Measurements from ENCODE around the gene NDST3.
A peak's percentile ranks its signal among the peaks of the same experiment; 100 is the strongest.

NDST3 gene

DNA sequence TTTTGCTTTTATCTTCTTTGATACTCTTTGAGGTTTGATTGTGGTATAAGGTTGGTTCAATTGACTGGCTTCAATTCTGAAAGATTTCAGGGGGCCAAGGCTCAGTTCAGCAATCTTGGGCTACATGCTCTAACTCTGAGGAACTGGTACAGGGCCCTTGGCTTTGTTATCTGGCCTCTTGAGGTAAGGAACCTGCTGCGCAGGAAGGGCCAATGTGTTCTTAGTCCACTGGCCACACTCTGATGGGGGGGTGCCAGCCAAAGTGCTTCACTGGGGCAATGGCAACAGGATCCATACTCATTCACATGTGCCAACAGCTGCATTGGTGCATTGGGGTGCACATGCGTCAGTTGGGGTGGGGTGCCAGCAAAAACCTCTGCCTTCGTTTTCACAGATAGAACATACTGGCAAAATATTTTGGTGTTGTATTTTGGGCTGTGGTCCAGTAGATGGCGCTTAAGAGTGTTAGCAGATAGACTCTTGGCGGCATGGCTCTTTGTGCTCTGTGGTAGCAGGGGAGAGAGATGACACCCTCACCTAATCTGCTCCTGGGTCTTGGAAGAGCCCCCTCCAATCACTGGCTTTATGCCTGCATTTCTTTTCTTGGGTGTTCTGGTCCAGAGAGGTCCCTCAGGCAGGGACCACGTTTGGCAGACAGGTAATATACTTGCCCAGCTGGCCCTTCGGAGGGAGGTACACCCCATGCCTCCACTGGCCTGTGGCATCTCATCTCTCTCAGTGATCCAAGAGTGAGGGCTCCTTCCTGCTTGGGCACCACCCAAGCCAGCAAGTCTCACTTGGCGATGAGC, 42.9 kb downstream of the NDST3 start:
- H3K4me3 ChIP-seq (replicated peaks; ENCODE audit: low read depth, low read length) = no peak overlapping the region
- peak; percentile 35 for DNase-seq (ENCODE audit: low read depth)
- TF ChIP-seq, protein P1, sequence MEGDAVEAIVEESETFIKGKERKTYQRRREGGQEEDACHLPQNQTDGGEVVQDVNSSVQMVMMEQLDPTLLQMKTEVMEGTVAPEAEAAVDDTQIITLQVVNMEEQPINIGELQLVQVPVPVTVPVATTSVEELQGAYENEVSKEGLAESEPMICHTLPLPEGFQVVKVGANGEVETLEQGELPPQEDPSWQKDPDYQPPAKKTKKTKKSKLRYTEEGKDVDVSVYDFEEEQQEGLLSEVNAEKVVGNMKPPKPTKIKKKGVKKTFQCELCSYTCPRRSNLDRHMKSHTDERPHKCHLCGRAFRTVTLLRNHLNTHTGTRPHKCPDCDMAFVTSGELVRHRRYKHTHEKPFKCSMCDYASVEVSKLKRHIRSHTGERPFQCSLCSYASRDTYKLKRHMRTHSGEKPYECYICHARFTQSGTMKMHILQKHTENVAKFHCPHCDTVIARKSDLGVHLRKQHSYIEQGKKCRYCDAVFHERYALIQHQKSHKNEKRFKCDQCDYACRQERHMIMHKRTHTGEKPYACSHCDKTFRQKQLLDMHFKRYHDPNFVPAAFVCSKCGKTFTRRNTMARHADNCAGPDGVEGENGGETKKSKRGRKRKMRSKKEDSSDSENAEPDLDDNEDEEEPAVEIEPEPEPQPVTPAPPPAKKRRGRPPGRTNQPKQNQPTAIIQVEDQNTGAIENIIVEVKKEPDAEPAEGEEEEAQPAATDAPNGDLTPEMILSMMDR (IDR thresholded peaks at IDR 0.05; ENCODE audit: low read length, missing control alignments) = peak; percentile 50

DNA sequence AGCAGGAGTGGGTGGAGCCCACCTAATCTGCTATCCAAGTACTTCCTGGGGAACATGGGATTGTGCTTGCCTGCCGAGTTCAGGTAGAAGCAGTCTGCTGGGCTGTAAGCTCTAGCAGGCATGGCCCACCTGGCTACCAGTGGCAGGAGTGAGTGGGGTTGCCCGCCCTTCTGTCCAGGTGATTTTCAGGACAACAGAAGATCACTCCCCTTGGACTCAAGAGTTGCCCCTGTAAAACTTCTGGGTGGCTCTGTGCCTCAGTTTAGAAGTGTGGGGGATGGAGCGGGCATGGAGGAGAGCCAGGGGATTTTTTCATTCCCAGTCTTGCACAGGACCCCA, 43.5 kb downstream of the NDST3 start:
- TF ChIP-seq, protein P1 (IDR thresholded peaks at IDR 0.05; ENCODE audit: low read length, missing control alignments) = no peak
- no peak for DNase-seq (ENCODE audit: low read depth)
- no peak overlapping the region for H3K4me3 ChIP-seq (replicated peaks; ENCODE audit: low read depth, low read length)

DNA sequence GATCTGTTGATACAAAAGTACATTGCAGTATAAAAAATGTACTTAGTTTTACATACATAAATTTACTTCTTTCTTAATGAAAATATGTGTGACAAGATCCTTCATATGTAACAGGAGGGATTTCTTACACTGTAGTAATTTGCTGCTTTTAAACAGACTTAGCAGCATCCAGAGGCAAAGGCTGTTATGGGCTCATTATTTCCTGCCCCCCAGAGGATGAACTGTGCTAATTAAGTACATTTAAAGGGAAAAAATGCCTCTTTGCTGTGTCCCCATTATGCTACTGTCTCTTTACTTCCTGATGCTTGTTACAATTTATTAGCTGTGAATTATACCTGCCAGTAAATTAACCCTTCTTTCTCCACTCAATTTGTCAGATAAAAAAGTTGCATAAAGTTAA, 47.1 kb downstream of the NDST3 start:
- H3K4me3 ChIP-seq (replicated peaks; ENCODE audit: low read depth, low read length) = no peak overlapping the region
- DNase-seq (ENCODE audit: low read depth) = no peak
- TF ChIP-seq, protein P1 (IDR thresholded peaks at IDR 0.05; ENCODE audit: low read length, missing control alignments) = no peak

DNA sequence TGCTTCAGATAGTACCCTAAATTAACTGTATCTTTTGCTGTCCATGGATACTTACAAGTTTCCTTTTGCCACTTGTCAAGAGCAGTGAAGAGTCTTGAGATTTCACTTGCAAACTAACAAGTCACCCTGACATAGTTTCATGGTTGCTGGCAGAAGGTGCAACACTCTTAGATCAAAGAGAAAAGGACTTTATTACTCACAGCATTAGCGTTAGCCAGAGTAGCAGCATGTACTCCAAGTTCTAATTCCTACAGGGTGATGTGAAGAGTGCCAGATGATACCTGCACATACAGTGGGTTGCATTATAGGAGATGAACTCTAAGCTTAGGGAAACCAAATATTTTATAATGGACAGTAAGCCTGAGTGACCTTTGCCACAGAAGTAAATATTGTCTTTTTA, 47.9 kb downstream of the NDST3 start:
- H3K4me3 ChIP-seq (replicated peaks; ENCODE audit: low read depth, low read length) = no peak overlapping the region
- TF ChIP-seq, protein P1 (IDR thresholded peaks at IDR 0.05; ENCODE audit: low read length, missing control alignments) = no peak
- no peak for DNase-seq (ENCODE audit: low read depth)

DNA sequence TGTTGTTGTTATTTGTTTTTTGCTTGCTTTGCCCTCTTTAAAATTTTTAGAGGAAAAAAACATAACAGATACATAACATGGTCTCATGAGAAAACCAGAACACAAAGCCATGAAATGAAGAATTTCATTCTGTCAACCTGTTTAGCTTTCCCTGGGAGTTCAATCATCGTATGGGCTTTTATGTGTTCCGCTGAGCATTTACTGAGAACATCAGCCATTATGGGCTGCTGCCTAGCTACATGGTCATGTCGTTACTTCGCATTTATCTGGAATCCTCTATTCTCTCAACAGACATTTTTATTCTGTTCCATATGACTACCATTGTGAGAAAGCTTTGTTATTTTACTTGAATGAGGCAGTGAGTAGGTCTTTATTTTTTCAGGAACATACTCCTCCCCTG, 51.4 kb downstream of the NDST3 start:
- TF ChIP-seq, protein P1 (IDR thresholded peaks at IDR 0.05; ENCODE audit: low read length, missing control alignments) = no peak
- no peak for DNase-seq (ENCODE audit: low read depth)
- no peak overlapping the region for H3K4me3 ChIP-seq (replicated peaks; ENCODE audit: low read depth, low read length)

DNA sequence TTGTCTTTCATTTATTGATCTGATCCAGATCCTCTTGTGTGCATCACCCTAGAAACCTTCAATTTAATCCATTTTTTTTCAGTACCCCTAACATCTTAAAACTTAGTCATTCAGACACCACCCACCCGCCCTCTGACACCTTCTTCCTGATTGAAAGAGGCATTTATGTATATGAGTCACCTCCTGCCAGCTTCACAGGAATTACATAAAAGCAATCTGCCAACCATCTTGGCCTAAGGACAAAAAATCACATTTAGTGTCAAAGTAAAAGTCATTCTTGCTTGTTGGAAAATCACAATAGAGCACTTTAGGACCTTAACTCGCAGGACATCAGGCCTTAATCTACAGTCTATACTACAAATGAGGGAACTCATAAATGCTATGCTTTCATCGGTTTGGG, 52.1 kb downstream of the NDST3 start:
- peak; percentile 8 for DNase-seq (ENCODE audit: low read depth)
- H3K4me3 ChIP-seq (replicated peaks; ENCODE audit: low read depth, low read length) = no peak overlapping the region
- TF ChIP-seq, protein P1 (IDR thresholded peaks at IDR 0.05; ENCODE audit: low read length, missing control alignments) = no peak

DNA sequence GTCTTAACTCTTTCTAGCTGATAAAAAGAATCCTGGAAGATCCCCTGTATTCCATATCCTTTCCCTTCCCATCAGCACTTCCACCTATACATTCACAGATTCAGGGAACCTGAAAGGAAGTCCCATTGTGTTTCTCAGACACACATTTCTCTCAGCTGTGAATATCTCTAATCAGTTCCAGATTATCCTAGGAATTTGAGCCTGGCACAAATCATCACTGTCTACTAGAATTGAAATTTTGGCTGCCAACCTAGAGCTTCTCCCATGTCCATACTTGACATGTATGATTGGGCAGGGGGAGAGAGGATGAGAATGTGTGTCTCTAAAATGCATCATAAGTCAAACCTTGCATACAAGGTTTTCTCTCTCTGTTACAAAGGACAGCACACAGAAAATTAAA, 53.1 kb downstream of the NDST3 start:
- no peak for DNase-seq (ENCODE audit: low read depth)
- no peak overlapping the region for H3K4me3 ChIP-seq (replicated peaks; ENCODE audit: low read depth, low read length)
- TF ChIP-seq, protein P1 (IDR thresholded peaks at IDR 0.05; ENCODE audit: low read length, missing control alignments) = no peak

Data from fibroblast of pulmonary artery (primary cell).